GM23248 (cell line): ENCODE results near the gene ENAH. TPM values are rescaled to one million over a fixed set of nuclear protein-coding genes. Genes with fewer than 3 reads are reported as not detected.
A peak's percentile ranks its signal among the peaks of the same experiment; 100 is the strongest.

Experiments
- DNase-seq: peaks from one replicate; pipeline ENCODE4 v3.0.0-alpha.2; 2015
- H2AFZ ChIP-seq: fragments of 200-600 bp; sonication (generic); 2 replicates; pipeline ENCODE4 v1.6.1; 2016; ENCODE audit warnings: antibody characterized with exemption
- H3F3A ChIP-seq: fragments of 200-600 bp; sonication (generic); 2 replicates; pipeline ENCODE4 v1.6.1; 2016; ENCODE audit warnings: mild to moderate bottlenecking, antibody characterized with exemption, mixed run types; ENCODE audit not compliant: insufficient read depth
- H3K27ac ChIP-seq: fragments of 200-600 bp; sonication (generic); 2 replicates; pipeline ENCODE4 v1.5.1; 2016; ENCODE audit warnings: mild to moderate bottlenecking
- H3K27me3 ChIP-seq: fragments of 200-600 bp; sonication (generic); replicated peaks from 2 replicates; pipeline ENCODE4 v1.6.1; 2016; ENCODE audit warnings: mild to moderate bottlenecking; ENCODE audit not compliant: insufficient read depth
- H3K36me3 ChIP-seq: fragments of 200-600 bp; sonication (generic); 2 replicates; pipeline ENCODE4 v1.6.1; 2016; ENCODE audit warnings: low read depth, mild to moderate bottlenecking
- H3K4me1 ChIP-seq: fragments of 200-600 bp; sonication (generic); 2 replicates; pipeline ENCODE4 v1.6.1; 2016; ENCODE audit warnings: mild to moderate bottlenecking; ENCODE audit not compliant: insufficient read depth
- H3K4me2 ChIP-seq: fragments of 200-600 bp; sonication (generic); one replicate; pipeline ENCODE4 v1.6.1; 2016; ENCODE audit warnings: mild to moderate bottlenecking; ENCODE audit not compliant: unreplicated experiment
- H3K4me3 ChIP-seq: fragments of 200-600 bp; sonication (generic); 2 replicates; pipeline ENCODE4 v1.5.1; 2016; ENCODE audit warnings: mild to moderate bottlenecking
- H3K79me2 ChIP-seq: fragments of 200-600 bp; sonication (generic); 2 replicates; pipeline ENCODE4 v1.6.1; 2016; ENCODE audit warnings: mild to moderate bottlenecking; ENCODE audit not compliant: insufficient read depth
- H3K9ac ChIP-seq: fragments of 200-600 bp; sonication (generic); 2 replicates; pipeline ENCODE4 v1.6.1; 2016; ENCODE audit warnings: mild to moderate bottlenecking
- H3K9me2 ChIP-seq: fragments of 200-600 bp; sonication (generic); 2 replicates; pipeline ENCODE4 v1.6.1; 2016; ENCODE audit warnings: mixed run types, mild to moderate bottlenecking, moderate library complexity; ENCODE audit not compliant: insufficient read depth
- H3K9me3 ChIP-seq: fragments of 200-600 bp; sonication (generic); one replicate; pipeline ENCODE4 v1.6.1; 2017; ENCODE audit warnings: low read depth
- H4K20me1 ChIP-seq: fragments of 200-600 bp; sonication (generic); 2 replicates; pipeline ENCODE4 v1.6.0; 2016; ENCODE audit not compliant: insufficient read depth
- EZH2 ChIP-seq: fragments of 200-600 bp; sonication (generic); IDR thresholded peaks from 2 replicates; pipeline ENCODE4 v1.6.1; 2018; ENCODE audit warnings: antibody characterized with exemption, mild to moderate bottlenecking; ENCODE audit not compliant: insufficient read depth, poor library complexity, severe bottlenecking
- EZH2phosphoT487 ChIP-seq: fragments of 200-600 bp; sonication (generic); IDR thresholded peaks from 2 replicates; pipeline ENCODE4 v1.6.1; 2018; ENCODE audit warnings: antibody characterized with exemption, moderate library complexity, mild to moderate bottlenecking, low read depth; ENCODE audit not compliant: insufficient read depth
- WGBS, 2 experiments: methylation state at CpG; one replicate each; pipeline ENCODE4 v1.1.6; 2015 to 2017; ENCODE audit warnings: low lambda C conversion rate in 2 of 2, low coverage in 1 of 2; ENCODE audit errors: missing lambda C conversion rate in 2 of 2; 5-methylcytosine and 5-hydroxymethylcytosine counted together
- in situ Hi-C: fragments of 300-500 bp; cut with MboI; formaldehyde crosslinking; loops from 2 replicates; pipeline ENCODE4 v1.15.0; 2020
- polyA plus RNA-seq: library from polyadenylated mRNA; unstranded; fragments of >200 nt; fragmentation: Nextera tagmentation; extraction: Ambion mirVana; gene quantifications from 2 replicates; pipeline ENCODE4 v1.2.1, GENCODE V29; 2016
- total RNA-seq: library from RNA; depleted of rRNA; stranded (reverse); fragments of >200 nt; shearing (Covaris generic); gene quantifications from 2 replicates; pipeline ENCODE4 v1.2.3, GENCODE V29; 2014

ENAH gene
- total and polyA plus RNA-seq, 2 experiments from 2014 or later, result 40.1 to 125 TPM

DNA sequence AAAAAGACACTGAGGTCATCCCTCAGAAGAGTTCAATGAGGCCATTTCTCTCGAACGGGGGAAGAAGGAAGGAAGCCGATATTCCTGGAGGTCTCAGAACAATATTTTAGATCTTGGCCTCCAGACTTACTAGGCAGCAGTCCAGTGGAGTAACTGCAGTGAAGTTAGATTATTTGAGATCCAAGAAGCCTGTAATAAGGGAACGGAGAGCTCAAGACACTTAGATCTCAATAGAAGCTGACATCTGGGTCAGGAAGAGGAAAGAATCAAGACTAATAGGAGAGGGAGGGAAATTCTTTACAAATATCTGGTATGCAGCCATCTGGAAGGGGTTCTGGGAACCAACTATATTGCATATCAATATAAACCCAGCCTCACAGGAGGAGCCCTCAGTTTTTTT is 13.6 kb upstream of the ENAH start:
- Histone ChIP-seq H2AFZ (no peak overlapping the region), H3K9me3 (no peaks in the 10 kb centered on the region), H4K20me1 (no peaks in the 10 kb centered on the region), H3K27ac (no peak overlapping the region), H3K27me3 (no peaks in the 10 kb centered on the region), H3K4me2 (no peak overlapping the region), H3F3A (no peaks in the 10 kb centered on the region), H3K4me1 (no peaks in the 10 kb centered on the region), H3K9ac (no peak overlapping the region), H3K79me2 (no peaks in the 10 kb centered on the region), H3K36me3 (no peaks in the 10 kb centered on the region), H3K4me3 (no peak overlapping the region), H3K9me2 (no peaks in the 10 kb centered on the region)
- in situ Hi-C loops, result no loop called here
- TF ChIP-seq EZH2 (no peak), EZH2phosphoT487 (no peak)
- no peak for DNase-seq
- 51 to 59% methylated on average over 4 of the region's 4 CpGs for WGBS, 2 experiments

DNA sequence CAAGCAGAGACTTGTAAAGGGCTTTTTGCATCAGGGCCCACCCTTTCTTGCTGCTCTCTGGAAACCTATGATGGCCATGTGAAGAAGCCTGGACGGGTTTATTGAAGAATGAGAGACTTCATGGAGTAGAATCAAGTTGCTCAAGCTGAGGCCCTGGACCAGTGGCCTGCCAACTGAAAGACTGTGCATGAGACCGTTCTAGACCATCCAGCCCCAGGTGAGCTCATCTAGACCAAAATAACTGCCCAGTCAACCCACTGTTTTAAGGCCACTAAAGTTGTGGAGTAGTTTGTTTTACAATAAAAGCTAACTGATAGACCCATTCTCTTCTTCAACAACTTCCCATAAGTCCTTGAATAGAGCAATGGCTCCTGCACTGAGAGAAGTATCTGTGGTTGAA is 11.8 kb upstream of the ENAH start:
- H2AFZ ChIP-seq, result no peak overlapping the region
- H3K9me2 ChIP-seq, result no peaks in the 10 kb centered on the region
- no peaks in the 10 kb centered on the region for H3K9me3 ChIP-seq
- H3K36me3 ChIP-seq, result no peaks in the 10 kb centered on the region
- no peak overlapping the region for H3K4me2 ChIP-seq
- H3K79me2 ChIP-seq, result no peaks in the 10 kb centered on the region
- H3K27ac ChIP-seq, result no peak overlapping the region
- no peaks in the 10 kb centered on the region for H3F3A ChIP-seq
- H4K20me1 ChIP-seq, result no peaks in the 10 kb centered on the region
- no peak overlapping the region for H3K4me3 ChIP-seq
- WGBS, 2 experiments, result 72 to 80% methylated on average over 2 of the region's 2 CpGs
- H3K27me3 ChIP-seq, result no peaks in the 10 kb centered on the region
- no peak for TF ChIP-seq EZH2phosphoT487
- TF ChIP-seq EZH2, result no peak
- no peak overlapping the region for H3K9ac ChIP-seq
- H3K4me1 ChIP-seq, result no peaks in the 10 kb centered on the region
- no peak for DNase-seq
- in situ Hi-C loops, result no loop called here

DNA sequence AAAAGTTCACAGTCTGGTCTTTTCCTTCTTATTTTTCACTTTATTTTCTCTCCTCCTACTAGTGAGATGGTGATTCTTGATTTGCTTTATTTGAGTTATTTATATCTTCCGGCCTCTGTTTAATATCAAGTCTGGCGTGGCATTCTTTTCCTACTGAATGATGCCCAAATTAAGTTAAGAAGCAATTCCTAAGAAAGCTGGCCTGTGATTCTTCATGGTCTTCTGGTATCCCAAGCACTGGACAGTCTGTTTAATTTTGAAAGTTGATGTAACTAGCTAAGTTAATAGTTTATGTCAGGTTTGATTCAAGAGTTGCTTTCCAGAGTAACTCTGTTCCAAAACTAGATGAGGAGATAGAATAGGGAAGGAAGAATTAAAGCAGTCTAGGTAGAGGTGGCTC is 9.2 kb upstream of the ENAH start:
- DNase-seq, result no peak
- in situ Hi-C loops, result no loop called here

DNA sequence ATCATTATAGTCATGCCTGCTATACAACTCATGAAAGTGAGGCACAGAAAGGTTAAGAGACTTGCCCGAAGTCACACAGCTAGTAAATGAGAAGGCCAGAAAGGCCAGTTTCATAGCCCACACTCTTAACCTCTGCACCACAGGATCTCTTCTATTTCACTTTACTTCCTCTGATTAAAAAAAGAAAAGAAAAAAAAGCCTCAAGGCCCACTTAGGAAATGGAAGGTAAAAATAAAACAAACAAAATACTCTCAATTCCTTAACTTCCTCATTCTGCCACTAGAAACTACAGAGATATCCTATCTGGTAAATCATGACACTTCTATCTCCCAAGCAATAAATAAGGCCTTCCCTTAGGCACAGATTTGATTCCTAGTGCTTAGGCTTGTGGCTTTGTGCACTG is 7.6 kb upstream of the ENAH start:
- in situ Hi-C loops, result no loop called here
- TF ChIP-seq EZH2phosphoT487, result no peak
- TF ChIP-seq EZH2, result no peak

More for the DNA sequence above, 9.2 kb upstream of the ENAH start:
- H3K4me3 ChIP-seq, result no peak overlapping the region
- no peaks in the 10 kb centered on the region for H3K36me3 ChIP-seq
- H3K9me2 ChIP-seq, result no peaks in the 10 kb centered on the region
- no peaks in the 10 kb centered on the region for H3K27me3 ChIP-seq
- no peaks in the 10 kb centered on the region for H3K79me2 ChIP-seq
- peaks cover 16% of the 10 kb centered on the region for H3K4me1 ChIP-seq
- TF ChIP-seq EZH2phosphoT487 (no peak), EZH2 (no peak)
- WGBS, 2 experiments, result 84 to 86% methylated on average over 2 of the region's 2 CpGs
- no peak overlapping the region for H3K4me2 ChIP-seq
- no peaks in the 10 kb centered on the region for H3K9me3 ChIP-seq
- H2AFZ ChIP-seq, result no peak overlapping the region
- H3K27ac ChIP-seq, result no peak overlapping the region
- peaks cover 15% of the 10 kb centered on the region for H3F3A ChIP-seq
- H3K9ac ChIP-seq, result no peak overlapping the region
- H4K20me1 ChIP-seq, result no peaks in the 10 kb centered on the region

DNA sequence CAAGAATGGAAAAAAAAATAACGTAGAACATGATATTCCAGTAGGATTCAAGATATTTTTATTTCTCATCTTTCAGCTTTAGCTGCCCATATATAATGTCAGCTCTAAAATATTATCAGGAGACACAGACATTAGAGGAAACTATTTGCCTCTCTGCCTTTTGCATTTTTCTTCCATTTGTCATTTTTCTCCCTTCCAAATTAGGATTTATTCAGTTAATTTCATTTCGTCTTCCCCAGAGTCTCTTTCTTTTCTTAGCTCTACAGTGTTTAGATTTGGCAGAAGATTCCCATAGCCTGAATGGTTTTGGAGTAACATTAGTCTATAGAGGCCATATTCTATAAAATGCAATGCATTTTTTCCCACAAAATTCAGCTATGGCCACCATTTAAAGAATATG is 5.1 kb upstream of the ENAH start:
- peak overlapping the region; percentile 35 for H2AFZ ChIP-seq
- WGBS, 2 experiments, result 12 to 13% methylated on average over 2 of the region's 2 CpGs
- no peaks in the 10 kb centered on the region for H3K36me3 ChIP-seq
- no peaks in the 10 kb centered on the region for H3K9me3 ChIP-seq
- no peaks in the 10 kb centered on the region for H4K20me1 ChIP-seq
- H3K9ac ChIP-seq, result peak overlapping the region; percentile 58
- DNase-seq, result peak; percentile 43
- H3K4me3 ChIP-seq, result peak overlapping the region; percentile 63
- H3K4me2 ChIP-seq, result peak overlapping the region; percentile 82
- TF ChIP-seq EZH2 (no peak), EZH2phosphoT487 (no peak)
- in situ Hi-C loops, result no loop called here
- H3K79me2 ChIP-seq, result no peaks in the 10 kb centered on the region
- H3F3A ChIP-seq, result peaks cover 46% of the 10 kb centered on the region
- no peaks in the 10 kb centered on the region for H3K9me2 ChIP-seq
- peaks cover 45% of the 10 kb centered on the region for H3K4me1 ChIP-seq
- peak overlapping the region; percentile 94 for H3K27ac ChIP-seq
- H3K27me3 ChIP-seq, result no peaks in the 10 kb centered on the region

More for the DNA sequence above, 7.6 kb upstream of the ENAH start:
- H3K36me3 ChIP-seq, result no peaks in the 10 kb centered on the region
- H3K79me2 ChIP-seq, result no peaks in the 10 kb centered on the region
- H3K4me2 ChIP-seq, result no peak overlapping the region
- peaks cover 31% of the 10 kb centered on the region for H3F3A ChIP-seq
- no peaks in the 10 kb centered on the region for H3K27me3 ChIP-seq
- no peak overlapping the region for H3K9ac ChIP-seq
- no peaks in the 10 kb centered on the region for H4K20me1 ChIP-seq
- H3K4me1 ChIP-seq, result peaks cover 32% of the 10 kb centered on the region
- no peaks in the 10 kb centered on the region for H3K9me2 ChIP-seq
- WGBS, 2 experiments, result 88 to 95% methylated on average over 1 of the region's 1 CpG
- H2AFZ ChIP-seq, result peak overlapping the region; percentile 39; the same call in 1 of the 2 replicates
- H3K27ac ChIP-seq, result no peak overlapping the region
- H3K4me3 ChIP-seq, result no peak overlapping the region
- no peak for DNase-seq
- no peaks in the 10 kb centered on the region for H3K9me3 ChIP-seq
